ENCODE measurements around the gene ELOVL2.

Gene ELOVL2

GRCh38 chr6:11076540-11076939, 32.4 kb upstream of the ELOVL2 start:
- no peak overlapping the region for H3K27ac ChIP-seq (ENCODE audit: low read length)
- no peak overlapping the region for H3K4me3 ChIP-seq (ENCODE audit: low read depth in 1 of 2, low read length in 2 of 2)
- DNase-seq (no peak), ATAC-seq (ENCODE audit: insufficient read depth, low read depth) (no peak)
- H3K27me3 ChIP-seq (ENCODE audit: insufficient read depth, low read length, poor library complexity): no peaks in the 10 kb centered on the region
- no peak overlapping the region for H2AFZ ChIP-seq (ENCODE audit: low read depth, low read length)
- H3K9me3 ChIP-seq (ENCODE audit: insufficient read depth, low read length, severe bottlenecking): no peaks in the 10 kb centered on the region
- H3K4me2 ChIP-seq (ENCODE audit: insufficient read depth, low read length): no peak overlapping the region
- no peaks in the 10 kb centered on the region for H3K36me3 ChIP-seq (ENCODE audit: insufficient read depth, low read length)
- H3K4me1 ChIP-seq (ENCODE audit: insufficient read depth, low read length): no peaks in the 10 kb centered on the region
- H3K79me2 ChIP-seq (ENCODE audit: insufficient read depth, low read length): no peaks in the 10 kb centered on the region
- no peak overlapping the region for H3K9ac ChIP-seq (ENCODE audit: low read depth, low read length)
- TF ChIP-seq EZH2 (IDR thresholded peaks at IDR 0.05; ENCODE audit: borderline replicate concordance, low read depth, low read length, severe bottlenecking) (no peak), CTCF (IDR thresholded peaks at IDR 0.05; ENCODE audit: borderline replicate concordance, extremely low read depth, low read length, poor library complexity, severe bottlenecking) (no peak)
- no peaks in the 10 kb centered on the region for H4K20me1 ChIP-seq (ENCODE audit: insufficient read depth, low read length)

GRCh38 chr6:11072101-11072500, 28.0 kb upstream of the ELOVL2 start:
- H3K9ac ChIP-seq (ENCODE audit: low read depth, low read length): no peak overlapping the region
- H3K4me2 ChIP-seq (ENCODE audit: insufficient read depth, low read length): no peak overlapping the region
- no peak for ATAC-seq (ENCODE audit: insufficient read depth, low read depth)
- H2AFZ ChIP-seq (ENCODE audit: low read depth, low read length): no peak overlapping the region
- no peak for TF ChIP-seq EZH2 (IDR thresholded peaks at IDR 0.05; ENCODE audit: borderline replicate concordance, low read depth, low read length, severe bottlenecking)
- no peaks in the 10 kb centered on the region for H3K9me3 ChIP-seq (ENCODE audit: insufficient read depth, low read length, severe bottlenecking)
- no peaks in the 10 kb centered on the region for H3K79me2 ChIP-seq (ENCODE audit: insufficient read depth, low read length)
- no peaks in the 10 kb centered on the region for H3K27me3 ChIP-seq (ENCODE audit: insufficient read depth, low read length, poor library complexity)
- H3K36me3 ChIP-seq (ENCODE audit: insufficient read depth, low read length): no peaks in the 10 kb centered on the region
- no peaks in the 10 kb centered on the region for H4K20me1 ChIP-seq (ENCODE audit: insufficient read depth, low read length)
- H3K27ac ChIP-seq (ENCODE audit: low read length): no peak overlapping the region
- no peak overlapping the region for H3K4me3 ChIP-seq (ENCODE audit: low read depth in 1 of 2, low read length in 2 of 2)
- no peak for DNase-seq
- no peaks in the 10 kb centered on the region for H3K4me1 ChIP-seq (ENCODE audit: insufficient read depth, low read length)

- no peak for DNase-seq
These were observed 25.7 kb upstream of the ELOVL2 start for GRCh38 chr6:11069760-11070159.

GRCh38 chr6:11067348-11067747, 23.2 kb upstream of the ELOVL2 start:
- no peak overlapping the region for H2AFZ ChIP-seq (ENCODE audit: low read depth, low read length)
- H3K79me2 ChIP-seq (ENCODE audit: insufficient read depth, low read length): no peaks in the 10 kb centered on the region
- ATAC-seq (ENCODE audit: insufficient read depth, low read depth): no peak
- peaks cover 4% of the 10 kb centered on the region for H3K27me3 ChIP-seq (ENCODE audit: insufficient read depth, low read length, poor library complexity)
- H3K9me3 ChIP-seq (ENCODE audit: insufficient read depth, low read length, severe bottlenecking): no peaks in the 10 kb centered on the region
- H3K27ac ChIP-seq (ENCODE audit: low read length): no peak overlapping the region
- H3K36me3 ChIP-seq (ENCODE audit: insufficient read depth, low read length): no peaks in the 10 kb centered on the region
- DNase-seq: no peak
- H4K20me1 ChIP-seq (ENCODE audit: insufficient read depth, low read length): no peaks in the 10 kb centered on the region
- no peaks in the 10 kb centered on the region for H3K4me1 ChIP-seq (ENCODE audit: insufficient read depth, low read length)
- no peak for TF ChIP-seq EZH2 (IDR thresholded peaks at IDR 0.05; ENCODE audit: borderline replicate concordance, low read depth, low read length, severe bottlenecking)
- TF ChIP-seq CTCF (IDR thresholded peaks at IDR 0.05; ENCODE audit: borderline replicate concordance, extremely low read depth, low read length, poor library complexity, severe bottlenecking): no peak
- no peak overlapping the region for H3K4me3 ChIP-seq (ENCODE audit: low read depth in 1 of 2, low read length in 2 of 2)
- no peak overlapping the region for H3K4me2 ChIP-seq (ENCODE audit: insufficient read depth, low read length)
- no peak overlapping the region for H3K9ac ChIP-seq (ENCODE audit: low read depth, low read length)

More at GRCh38 chr6:11069760-11070159, 25.7 kb upstream of the ELOVL2 start:
- Histone ChIP-seq H3K27me3 (ENCODE audit: insufficient read depth, low read length, poor library complexity) (no peaks in the 10 kb centered on the region), H3K4me2 (ENCODE audit: insufficient read depth, low read length) (no peak overlapping the region), H3K36me3 (ENCODE audit: insufficient read depth, low read length) (no peaks in the 10 kb centered on the region), H3K9ac (ENCODE audit: low read depth, low read length) (no peak overlapping the region), H3K4me1 (ENCODE audit: insufficient read depth, low read length) (no peaks in the 10 kb centered on the region), H4K20me1 (ENCODE audit: insufficient read depth, low read length) (no peaks in the 10 kb centered on the region), H3K4me3 (ENCODE audit: low read depth in 1 of 2, low read length in 2 of 2) (no peak overlapping the region), H3K79me2 (ENCODE audit: insufficient read depth, low read length) (no peaks in the 10 kb centered on the region), H3K27ac (ENCODE audit: low read length) (no peak overlapping the region), H2AFZ (ENCODE audit: low read depth, low read length) (no peak overlapping the region), H3K9me3 (ENCODE audit: insufficient read depth, low read length, severe bottlenecking) (no peaks in the 10 kb centered on the region)
- no peak for TF ChIP-seq CTCF (IDR thresholded peaks at IDR 0.05; ENCODE audit: borderline replicate concordance, extremely low read depth, low read length, poor library complexity, severe bottlenecking)
- TF ChIP-seq EZH2 (IDR thresholded peaks at IDR 0.05; ENCODE audit: borderline replicate concordance, low read depth, low read length, severe bottlenecking): no peak
- no peak for ATAC-seq (ENCODE audit: insufficient read depth, low read depth)

All from DND-41 (cell line).